Measurements from ENCODE around the gene QSOX1.

Gene QSOX1

GRCh38 chr1:180252638-180253536 lies 98.2 kb downstream of the QSOX1 start:
- DNase-seq = peak; percentile 46 to 72

Data from NCI-H2081 (cell line).